Smooth muscle cell (in vitro differentiated cells): ENCODE results near the gene FOXS1. TPM values are rescaled to one million over a fixed set of nuclear protein-coding genes. Genes with fewer than 3 reads are reported as not detected.
"Not testable (repeated sequence)": the region's sequence is repeated elsewhere in the genome, so short reads cannot be mapped to it uniquely, and the experiment has no call there.

Experiments
- DNase-seq: peaks from one replicate; lab custom pipeline; 2025; ENCODE audit not compliant: unreplicated experiment; lab: John Stamatoyannopoulos, UW
- H2AFZ ChIP-seq: fragments of 200-600 bp; sonication (generic); 2 replicates; pipeline ENCODE4 v1.6.0; 2016; ENCODE audit warnings: antibody characterized with exemption, low read depth, mild to moderate bottlenecking
- H3F3A ChIP-seq: fragments of 200-600 bp; sonication (generic); 2 replicates; pipeline ENCODE4 v1.6.0; 2017; ENCODE audit warnings: antibody characterized with exemption, low read depth
- H3K27ac ChIP-seq: fragments of 200-600 bp; sonication (generic); 2 replicates; pipeline ENCODE4 v1.5.1; 2016; ENCODE audit warnings: low read depth, mild to moderate bottlenecking
- H3K27me3 ChIP-seq: fragments of 200-600 bp; sonication (generic); 2 replicates; pipeline ENCODE4 v1.6.1; 2016; ENCODE audit warnings: low read depth, mild to moderate bottlenecking
- H3K36me3 ChIP-seq: fragments of 200-600 bp; sonication (generic); 2 replicates; pipeline ENCODE4 v1.5.1; 2016; ENCODE audit warnings: low read depth
- H3K4me1 ChIP-seq: fragments of 200-600 bp; sonication (generic); 2 replicates; pipeline ENCODE4 v1.5.1; 2016; ENCODE audit warnings: low read depth
- H3K4me2 ChIP-seq: fragments of 200-600 bp; sonication (generic); 2 replicates; pipeline ENCODE4 v1.6.0; 2016; ENCODE audit warnings: mild to moderate bottlenecking
- H3K4me3 ChIP-seq: fragments of 200-600 bp; sonication (generic); 2 replicates; pipeline ENCODE4 v1.5.1; 2016; ENCODE audit warnings: mild to moderate bottlenecking
- H3K79me2 ChIP-seq: fragments of 200-600 bp; sonication (generic); 2 replicates; pipeline ENCODE4 v1.6.0; 2016; ENCODE audit warnings: low read depth, mild to moderate bottlenecking
- H3K9ac ChIP-seq: fragments of 200-600 bp; sonication (generic); 2 replicates; pipeline ENCODE4 v1.6.0; 2016; ENCODE audit warnings: low read depth
- H3K9me3 ChIP-seq: fragments of 200-600 bp; sonication (generic); replicated peaks from 2 replicates; pipeline ENCODE4 v1.5.1; 2016; ENCODE audit warnings: low read depth
- H4K20me1 ChIP-seq: fragments of 200-600 bp; sonication (generic); 2 replicates; pipeline ENCODE4 v1.6.0; 2016; ENCODE audit warnings: low read depth
- CTCF ChIP-seq: fragments of 200-600 bp; sonication (generic); IDR thresholded peaks from 2 replicates; pipeline ENCODE4 v1.5.1; 2017; ENCODE audit warnings: borderline replicate concordance, mild to moderate bottlenecking, antibody characterized with exemption; ENCODE audit not compliant: insufficient read depth, poor library complexity, severe bottlenecking
- WGBS: methylation state at CpG from one replicate; pipeline ENCODE4 v1.1.7; 2016; ENCODE audit warnings: low lambda C conversion rate; 5-methylcytosine and 5-hydroxymethylcytosine counted together
- polyA plus RNA-seq: library from polyadenylated mRNA; unstranded; fragments of >200 nt; fragmentation: Nextera tagmentation; extraction: Ambion mirVana; gene quantifications from 2 replicates; pipeline ENCODE4 v1.2.1, GENCODE V29; 2016
- total RNA-seq: library from RNA; depleted of rRNA; stranded (reverse); fragments of >200 nt; gene quantifications from 2 replicates; pipeline ENCODE4 v1.2.3, GENCODE V29; 2014

The FOXS1 gene
- total and polyA plus RNA-seq, 2 experiments from 2014 or later = 0.09 to 3.3 TPM

- DNase-seq = no peak
- 72% methylated on average over 9 of the region's 9 CpGs for WGBS
- no peak overlapping the region for H2AFZ ChIP-seq
These were observed 29.8 kb downstream of the FOXS1 start for GRCh38 chr20:31815408-31816188.

DNA sequence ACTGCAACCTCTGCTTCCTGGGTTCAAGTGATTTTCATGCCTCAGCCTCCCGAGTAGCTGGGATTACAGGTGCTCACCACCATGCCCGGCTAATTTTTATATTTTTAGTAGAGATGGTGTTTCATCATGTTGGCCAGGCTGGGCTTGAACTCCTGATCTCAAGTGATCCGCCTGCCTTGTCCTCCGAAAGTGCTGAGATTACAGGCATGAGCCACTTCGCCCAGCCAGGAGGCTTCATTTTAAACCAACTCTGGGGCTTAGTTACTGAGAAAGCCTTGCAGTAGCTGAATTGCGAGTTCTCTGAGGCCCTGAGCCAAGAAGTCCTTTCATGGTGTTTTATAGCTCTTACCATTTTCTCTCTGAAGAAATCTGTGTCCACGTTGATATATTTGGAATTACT, 31.3 kb downstream of the FOXS1 start:
- not testable (repeated sequence) for H3K4me1 ChIP-seq, DNase-seq, H2AFZ ChIP-seq, H3K9me3 ChIP-seq, H3K27me3 ChIP-seq, H3K4me3 ChIP-seq, H4K20me1 ChIP-seq, H3K36me3 ChIP-seq, H3K9ac ChIP-seq, H3K79me2 ChIP-seq, H3F3A ChIP-seq, H3K4me2 ChIP-seq, H3K27ac ChIP-seq
- 95% methylated on average over 7 of the region's 7 CpGs for WGBS

More at GRCh38 chr20:31815408-31816188, 29.8 kb downstream of the FOXS1 start:
- no peak overlapping the region for H3K4me3 ChIP-seq
- H3K36me3 ChIP-seq = no peaks in the 10 kb centered on the region
- no peaks in the 10 kb centered on the region for H3K4me1 ChIP-seq
- H3K4me2 ChIP-seq = no peak overlapping the region
- TF ChIP-seq CTCF = no peak
- no peaks in the 10 kb centered on the region for H3K27me3 ChIP-seq
- no peaks in the 10 kb centered on the region for H4K20me1 ChIP-seq
- no peaks in the 10 kb centered on the region for H3F3A ChIP-seq
- no peaks in the 10 kb centered on the region for H3K9me3 ChIP-seq
- H3K27ac ChIP-seq = no peak overlapping the region
- H3K79me2 ChIP-seq = no peaks in the 10 kb centered on the region
- no peak overlapping the region for H3K9ac ChIP-seq

- no peak for DNase-seq
- Histone ChIP-seq H2AFZ (no peak overlapping the region), H3K36me3 (no peaks in the 10 kb centered on the region), H3K9ac (no peak overlapping the region), H3K27me3 (no peaks in the 10 kb centered on the region), H3K4me2 (no peak overlapping the region), H4K20me1 (no peaks in the 10 kb centered on the region), H3K27ac (no peak overlapping the region), H3K4me3 (no peak overlapping the region), H3K4me1 (no peaks in the 10 kb centered on the region), H3K79me2 (no peaks in the 10 kb centered on the region), H3F3A (no peaks in the 10 kb centered on the region), H3K9me3 (no peaks in the 10 kb centered on the region)
- TF ChIP-seq CTCF = no peak
These were observed 31.8 kb downstream of the FOXS1 start for GRCh38 chr20:31813611-31814010.

- Histone ChIP-seq H4K20me1 (no peaks in the 10 kb centered on the region), H3K9ac (no peak overlapping the region), H3K4me1 (no peaks in the 10 kb centered on the region), H3K27ac (no peak overlapping the region), H3K4me2 (peak overlapping the region; percentile 3), H3K4me3 (no peak overlapping the region), H3K9me3 (no peaks in the 10 kb centered on the region), H3K36me3 (no peaks in the 10 kb centered on the region), H3K79me2 (no peaks in the 10 kb centered on the region), H3F3A (no peaks in the 10 kb centered on the region), H3K27me3 (no peaks in the 10 kb centered on the region), H2AFZ (no peak overlapping the region)
- DNase-seq = no peak
- no peak for TF ChIP-seq CTCF
- 62% methylated on average over 15 of the region's 15 CpGs for WGBS
These were observed 33.3 kb downstream of the FOXS1 start for GRCh38 chr20:31811796-31812728.
